Measurements from ENCODE around the gene KRTAP9-9.

The KRTAP9-9 gene

GRCh38 chr17:41296846-41297245, 41.7 kb downstream of the KRTAP9-9 start:
- TF ChIP-seq GATA2 (IDR thresholded peaks at IDR 0.05; ENCODE audit: low read depth, low read length) (no peak), GATA3 (IDR thresholded peaks at IDR 0.05; ENCODE audit: low read depth, low read length) (no peak)

GRCh38 chr17:41298458-41299135, 43.4 kb downstream of the KRTAP9-9 start:
- TF ChIP-seq GATA3 (IDR thresholded peaks at IDR 0.05; ENCODE audit: low read depth, low read length) (no peak), GATA2 (IDR thresholded peaks at IDR 0.05; ENCODE audit: low read depth, low read length) (no peak)

DNA sequence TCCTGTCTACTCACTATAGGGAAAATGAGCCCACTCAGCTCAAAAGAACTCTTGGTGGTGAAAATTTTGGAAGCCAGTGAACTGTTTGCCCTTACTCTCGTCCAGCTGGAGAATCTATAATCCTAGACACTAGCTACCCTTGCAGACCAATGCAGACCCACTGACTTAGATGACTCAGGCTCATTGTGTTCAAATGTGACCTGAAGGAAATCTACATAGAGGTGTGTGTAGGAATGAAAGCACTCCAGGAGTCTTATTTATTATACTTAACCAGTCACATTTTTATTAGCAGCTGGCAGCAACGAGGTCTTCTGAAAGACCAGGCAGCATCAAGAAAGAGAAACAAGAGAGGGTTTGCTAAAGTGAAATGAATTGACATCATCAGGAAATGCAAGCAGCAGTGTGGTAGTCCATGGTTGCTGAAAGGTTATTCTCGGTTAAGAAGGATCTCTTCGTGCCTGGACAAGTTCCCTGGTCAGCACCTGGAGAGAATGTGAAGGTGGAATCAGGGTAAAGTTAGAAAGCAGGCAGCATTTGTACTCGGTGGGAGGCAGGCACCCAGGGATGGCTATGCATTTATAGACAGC, 46.1 kb downstream of the KRTAP9-9 start:
- TF ChIP-seq GATA2 (IDR thresholded peaks at IDR 0.05; ENCODE audit: low read depth, low read length), result no peak
- no peak for TF ChIP-seq GATA3 (IDR thresholded peaks at IDR 0.05; ENCODE audit: low read depth, low read length)

GRCh38 chr17:41301916-41302901, 47.0 kb downstream of the KRTAP9-9 start, which contains the start of gene KRTAP29-1:
KRTAP29-1 (minus strand) TSS chr17:41302851; CDS start chr17:41302851, 0 bp downstream.
- TF ChIP-seq GATA2 (IDR thresholded peaks at IDR 0.05; ENCODE audit: low read depth, low read length), result no peak
- no peak for TF ChIP-seq GATA3 (IDR thresholded peaks at IDR 0.05; ENCODE audit: low read depth, low read length)

DNA sequence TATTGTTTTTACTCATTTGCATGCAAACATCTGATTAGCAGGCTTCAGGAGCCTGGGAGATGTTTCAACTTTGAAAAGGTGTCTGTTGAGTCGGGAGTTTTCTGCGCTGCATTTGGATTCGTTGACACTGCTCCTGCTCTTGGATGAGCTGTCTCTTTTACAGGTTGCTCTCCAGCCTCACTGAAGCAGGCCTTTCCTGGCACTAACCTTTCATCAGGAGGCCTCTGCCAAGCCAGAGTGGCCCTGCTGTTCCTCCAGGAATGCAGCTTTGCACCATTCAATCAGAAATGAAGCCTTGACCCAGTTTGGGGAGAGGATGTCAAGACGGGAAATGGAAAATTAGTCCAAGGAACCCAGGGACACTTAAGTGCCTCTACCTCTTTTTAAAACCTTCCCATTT, 47.8 kb downstream of the KRTAP9-9 start:
- no peak for TF ChIP-seq GATA3 (IDR thresholded peaks at IDR 0.05; ENCODE audit: low read depth, low read length)
- no peak for TF ChIP-seq GATA2 (IDR thresholded peaks at IDR 0.05; ENCODE audit: low read depth, low read length)

DNA sequence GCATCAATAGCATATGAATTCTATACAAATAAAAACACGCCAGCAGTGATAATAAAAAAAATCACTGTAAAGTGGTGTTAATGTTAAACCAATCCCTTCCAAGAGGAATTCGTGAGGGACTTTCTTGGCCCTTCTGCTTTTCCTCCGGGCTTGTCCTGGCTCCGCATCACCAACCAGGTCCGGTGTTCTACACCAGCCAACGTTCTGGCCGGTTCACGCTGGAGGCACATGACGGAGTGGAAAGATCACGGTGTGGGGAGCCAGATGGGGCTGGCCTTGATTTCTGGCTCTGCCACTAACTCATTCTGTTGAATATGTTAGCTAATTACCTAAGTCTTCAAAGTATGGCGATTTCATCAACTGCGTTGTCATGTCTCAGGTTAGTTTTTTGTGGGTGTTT, 48.9 kb downstream of the KRTAP9-9 start:
- TF ChIP-seq GATA3 (IDR thresholded peaks at IDR 0.05; ENCODE audit: low read depth, low read length) (no peak), GATA2 (IDR thresholded peaks at IDR 0.05; ENCODE audit: low read depth, low read length) (no peak)

Data from SH-SY5Y (cell line).